ENCODE results near the gene PSD4.

GRCh38 chr2:113219889-113220641, 46.3 kb downstream of the PSD4 start:
- TF ChIP-seq ZFP3 (CRISPR knock-in tag; IDR thresholded peaks at IDR 0.05) (no peak), TSHZ2 (CRISPR knock-in tag; IDR thresholded peaks at IDR 0.05) (no peak), TOX (CRISPR knock-in tag; IDR thresholded peaks at IDR 0.05; ENCODE audit: borderline replicate concordance) (no peak), OSR1 (CRISPR knock-in tag; IDR thresholded peaks at IDR 0.05) (no peak), PATZ1 (CRISPR knock-in tag; IDR thresholded peaks at IDR 0.05; ENCODE audit: borderline replicate concordance) (no peak)

All from SK-N-SH treated with all-trans-retinoic acid at 6 μM for 48 hours (cell line).